Prostate gland (tissue), 2 donors: Measurements from ENCODE around the gene DNM2.

Experiments
- POLR2A ChIP-seq: fragments of 450-650 bp; IDR thresholded peaks from one replicate; pipeline ENCODE4 v1.6.1; 2016; ENCODE audit warnings: antibody characterized with exemption, mild to moderate bottlenecking
- POLR2AphosphoS5 ChIP-seq: sonication (generic); formaldehyde crosslinking; IDR thresholded peaks from one replicate; pipeline ENCODE4 v1.6.1; 2017; ENCODE audit warnings: antibody characterized with exemption
- TF ChIP-seq, protein P1 (sequence below), 4 experiments: fragments of 200-600 bp in 2 of 4; fragments of 450-650 bp in 2 of 4; sonication (generic) in 2 of 4; IDR thresholded peaks; 1 replicate in 3 of 4; 2 replicates in 1 of 4; pipeline ENCODE4 v1.5.1; 2016 to 2019; ENCODE audit warnings: antibody characterized with exemption in 4 of 4, mild to moderate bottlenecking in 2 of 4, moderate library complexity in 2 of 4

DNA sequence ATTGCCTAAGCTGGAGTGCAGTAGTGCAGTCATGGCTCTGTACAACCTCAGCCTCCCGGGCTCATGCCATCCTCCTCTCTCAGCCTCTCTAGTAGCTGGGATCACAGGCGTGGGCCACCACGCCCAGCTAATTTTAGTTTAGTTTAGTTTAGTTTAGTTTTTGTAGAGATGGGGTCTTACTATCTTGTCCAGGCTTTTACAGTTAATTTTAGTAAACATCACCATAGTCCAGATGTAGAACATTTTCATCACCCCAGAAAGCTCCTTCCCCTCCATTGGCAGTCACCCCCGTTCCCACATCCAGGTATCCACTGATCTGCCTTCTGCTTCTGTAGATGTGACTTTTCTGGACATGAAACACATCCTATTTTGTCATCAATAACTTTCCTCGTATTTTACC, 41.1 kb downstream of the DNM2 start:
- TF ChIP-seq, protein P1, sequence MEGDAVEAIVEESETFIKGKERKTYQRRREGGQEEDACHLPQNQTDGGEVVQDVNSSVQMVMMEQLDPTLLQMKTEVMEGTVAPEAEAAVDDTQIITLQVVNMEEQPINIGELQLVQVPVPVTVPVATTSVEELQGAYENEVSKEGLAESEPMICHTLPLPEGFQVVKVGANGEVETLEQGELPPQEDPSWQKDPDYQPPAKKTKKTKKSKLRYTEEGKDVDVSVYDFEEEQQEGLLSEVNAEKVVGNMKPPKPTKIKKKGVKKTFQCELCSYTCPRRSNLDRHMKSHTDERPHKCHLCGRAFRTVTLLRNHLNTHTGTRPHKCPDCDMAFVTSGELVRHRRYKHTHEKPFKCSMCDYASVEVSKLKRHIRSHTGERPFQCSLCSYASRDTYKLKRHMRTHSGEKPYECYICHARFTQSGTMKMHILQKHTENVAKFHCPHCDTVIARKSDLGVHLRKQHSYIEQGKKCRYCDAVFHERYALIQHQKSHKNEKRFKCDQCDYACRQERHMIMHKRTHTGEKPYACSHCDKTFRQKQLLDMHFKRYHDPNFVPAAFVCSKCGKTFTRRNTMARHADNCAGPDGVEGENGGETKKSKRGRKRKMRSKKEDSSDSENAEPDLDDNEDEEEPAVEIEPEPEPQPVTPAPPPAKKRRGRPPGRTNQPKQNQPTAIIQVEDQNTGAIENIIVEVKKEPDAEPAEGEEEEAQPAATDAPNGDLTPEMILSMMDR (IDR thresholded peaks at IDR 0.05) = no peak
- TF ChIP-seq POLR2AphosphoS5 (no peak), POLR2A (no peak)
